Lower leg skin (tissue), 3 donors: ENCODE results near the gene GLTP.

Experiments used
- CTCF ChIP-seq, 3 donors: fragments of 450-650 bp; IDR thresholded peaks; one replicate each; pipeline ENCODE4 v1.5.1; 2016; ENCODE audit warnings: antibody characterized with exemption in 3 of 3, mild to moderate bottlenecking in 3 of 3, moderate library complexity in 2 of 3
- POLR2A ChIP-seq, 2 donors: fragments of 450-650 bp; IDR thresholded peaks; one replicate each; pipeline ENCODE4 v1.6.1; 2016 to 2017; ENCODE audit warnings: antibody characterized with exemption in 2 of 2, mild to moderate bottlenecking in 1 of 2, moderate library complexity in 1 of 2

DNA sequence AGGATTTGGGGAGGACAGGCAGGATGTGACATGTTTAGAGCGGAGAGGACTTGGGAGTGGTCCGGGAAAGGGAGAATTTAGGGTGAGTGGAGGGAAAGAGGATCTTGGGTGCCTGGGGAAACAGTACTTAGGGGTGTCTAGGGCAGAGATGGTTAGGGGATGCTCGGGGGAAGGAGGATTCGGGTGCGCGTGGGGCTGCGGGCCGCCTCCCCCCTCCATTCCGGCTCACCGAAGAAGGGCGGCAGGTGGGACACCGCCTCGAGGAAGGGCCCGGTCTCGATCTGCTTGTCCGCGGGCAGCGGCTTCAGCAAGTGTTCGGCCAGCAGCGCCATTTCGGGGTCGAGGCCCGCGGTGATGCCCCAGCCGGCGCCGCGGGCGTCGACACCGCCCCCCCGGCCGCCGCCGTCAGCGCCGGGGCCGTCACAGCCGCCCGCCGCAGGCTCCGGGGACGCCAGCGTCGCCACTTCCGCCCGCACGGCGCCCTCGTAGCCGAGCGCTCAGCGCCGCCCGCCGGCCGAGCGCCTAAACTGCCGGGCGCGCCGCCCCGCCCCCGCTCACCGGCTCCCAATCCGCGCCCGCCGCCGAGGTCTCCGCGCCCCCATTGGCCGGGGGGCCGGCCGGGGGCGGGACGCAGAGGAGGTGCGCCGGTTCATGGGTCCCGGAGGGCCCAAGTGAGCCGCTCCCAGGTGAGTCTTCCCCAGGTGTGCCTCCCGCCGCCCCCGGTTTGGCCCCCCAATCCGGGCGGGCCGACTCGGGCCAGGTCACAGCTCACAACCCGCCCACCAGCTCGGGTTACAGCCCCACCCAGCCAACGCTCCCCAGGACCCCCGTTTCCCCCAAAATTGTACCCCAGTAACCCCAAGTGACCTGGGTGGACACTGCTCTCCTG is at the start of gene GLTP:
- no peak for TF ChIP-seq POLR2A (IDR thresholded peaks at IDR 0.05)
- no peak for TF ChIP-seq CTCF (IDR thresholded peaks at IDR 0.05)
